ENCODE results near the gene COL4A2. TPM values are rescaled to one million over a fixed set of nuclear protein-coding genes. Genes with fewer than 3 reads are reported as not detected.

The COL4A2 gene
- total and polyA plus RNA-seq, 2 donors (not counting 1 experiment from before 2014, with no cell fraction given) = 0.17 TPM; not detected in 1

GRCh38 chr13:110318920-110319319, 11.8 kb downstream of the COL4A2 start:
- Histone ChIP-seq H3K27me3 (replicated peaks in 1 of 4; ENCODE audit: control extremely low read depth in 1 of 4, control insufficient read depth in 3 of 4, insufficient read depth in 4 of 4, low read length in 3 of 4) (peaks cover 0 to 3% (median 0%) of the 10 kb centered on the region in 4 experiments), H3K4me2 (replicated peaks; ENCODE audit: low read depth, low read length, poor library complexity, severe bottlenecking) (no peak overlapping the region), H3K79me2 (ENCODE audit: control insufficient read depth, insufficient read depth, low read length) (no peaks in the 10 kb centered on the region), H2AFZ (ENCODE audit: insufficient read depth, low read depth, low read length, poor library complexity, severe bottlenecking) (no peak overlapping the region), H3K36me3 (replicated peaks in 1 of 2; ENCODE audit: control extremely low read depth in 1 of 2, control insufficient read depth in 1 of 2, extremely low read depth in 1 of 2, insufficient read depth in 2 of 2, low read length in 1 of 2) (no peaks in the 10 kb centered on the region), H3K27ac (ENCODE audit: low read length in 2 of 2) (no peak overlapping the region), H4K20me1 (ENCODE audit: control insufficient read depth, insufficient read depth, low read length, poor library complexity, severe bottlenecking) (no peaks in the 10 kb centered on the region), H3K9me3 (ENCODE audit: control extremely low read depth in 1 of 3, control insufficient read depth in 2 of 3, insufficient read depth in 1 of 3, low read length in 2 of 3) (peaks cover 0 to 5% (median 0%) of the 10 kb centered on the region in 3 donors), H3K4me3 (ENCODE audit: control extremely low read depth in 1 of 5, extremely low read depth in 1 of 5, insufficient read depth in 1 of 5, low read depth in 2 of 5, low read length in 4 of 5) (no peak overlapping the region), H3K4me1 (ENCODE audit: control insufficient read depth in 2 of 2, insufficient read depth in 2 of 2, low read length in 2 of 2) (no peaks in the 10 kb centered on the region), H3K9ac (ENCODE audit: low read length) (no peak overlapping the region)
- Mint-ChIP-seq H3K27ac (no peak overlapping the region), H3K27me3 (peaks cover 26% of the 10 kb centered on the region), H3K4me3 (no peak overlapping the region), H3K9me3 (ENCODE audit: insufficient read depth) (no peaks in the 10 kb centered on the region), H3K4me1 (no peaks in the 10 kb centered on the region)
- intact Hi-C loops (cut with micrococcal nuclease) = no loop called here
- ATAC-seq (ENCODE audit: low read depth) (no peak), DNase-seq (no peak)
- ChIA-PET POLR2A (no interaction called here), CTCF (no interaction called here)
- WGBS (ENCODE audit: insufficient coverage) = 77% methylated on average over 3 of the region's 7 CpGs
- TF ChIP-seq CTCF (IDR thresholded peaks at IDR 0.05) = no peak
- no peak for TF ChIP-seq EZH2 (IDR thresholded peaks at IDR 0.05; ENCODE audit: borderline replicate concordance, insufficient read depth, low read depth, low read length, poor library complexity, severe bottlenecking)

- H3K9ac ChIP-seq (ENCODE audit: low read length) = no peak overlapping the region
- no peaks in the 10 kb centered on the region for H3K9me3 Mint-ChIP-seq (ENCODE audit: insufficient read depth)
- H3K4me2 ChIP-seq (replicated peaks; ENCODE audit: low read depth, low read length, poor library complexity, severe bottlenecking) = no peak overlapping the region
- H3K4me1 ChIP-seq (ENCODE audit: control insufficient read depth in 2 of 2, insufficient read depth in 2 of 2, low read length in 2 of 2) = no peaks in the 10 kb centered on the region
- H3K27ac Mint-ChIP-seq = no peak overlapping the region
- H3K4me3 Mint-ChIP-seq = no peak overlapping the region
- H3K27me3 ChIP-seq (replicated peaks in 1 of 4; ENCODE audit: control extremely low read depth in 1 of 4, control insufficient read depth in 3 of 4, insufficient read depth in 4 of 4, low read length in 3 of 4) = peaks cover 0 to 3% (median 0%) of the 10 kb centered on the region in 4 experiments
- CTCF ChIA-PET = no interaction called here
- no peak overlapping the region for H3K4me3 ChIP-seq (ENCODE audit: control extremely low read depth in 1 of 5, extremely low read depth in 1 of 5, insufficient read depth in 1 of 5, low read depth in 2 of 5, low read length in 4 of 5)
- H3K27me3 Mint-ChIP-seq = peaks cover 21% of the 10 kb centered on the region
- no peaks in the 10 kb centered on the region for H4K20me1 ChIP-seq (ENCODE audit: control insufficient read depth, insufficient read depth, low read length, poor library complexity, severe bottlenecking)
- 88% methylated on average over 3 of the region's 4 CpGs for WGBS (ENCODE audit: insufficient coverage)
- H2AFZ ChIP-seq (ENCODE audit: insufficient read depth, low read depth, low read length, poor library complexity, severe bottlenecking) = no peak overlapping the region
- POLR2A ChIA-PET = no interaction called here
- no peaks in the 10 kb centered on the region for H3K36me3 ChIP-seq (replicated peaks in 1 of 2; ENCODE audit: control extremely low read depth in 1 of 2, control insufficient read depth in 1 of 2, extremely low read depth in 1 of 2, insufficient read depth in 2 of 2, low read length in 1 of 2)
- TF ChIP-seq EZH2 (IDR thresholded peaks at IDR 0.05; ENCODE audit: borderline replicate concordance, insufficient read depth, low read depth, low read length, poor library complexity, severe bottlenecking) (no peak), CTCF (IDR thresholded peaks at IDR 0.05) (no peak)
- peaks cover 0 to 5% (median 0%) of the 10 kb centered on the region in 3 donors for H3K9me3 ChIP-seq (ENCODE audit: control extremely low read depth in 1 of 3, control insufficient read depth in 2 of 3, insufficient read depth in 1 of 3, low read length in 2 of 3)
- intact Hi-C loops (cut with micrococcal nuclease) = no loop called here
- no peaks in the 10 kb centered on the region for H3K79me2 ChIP-seq (ENCODE audit: control insufficient read depth, insufficient read depth, low read length)
- no peaks in the 10 kb centered on the region for H3K4me1 Mint-ChIP-seq
- DNase-seq (no peak), ATAC-seq (ENCODE audit: low read depth) (no peak)
- H3K27ac ChIP-seq (ENCODE audit: low read length in 2 of 2) = no peak overlapping the region
Observed at GRCh38 chr13:110319397-110319773, 12.3 kb downstream of the COL4A2 start.

All from B cell (primary cell).